Naive thymus-derived CD4-positive, alpha-beta T cell (primary cell): ENCODE measurements around the gene CYB5B. TPM values are rescaled to one million over a fixed set of nuclear protein-coding genes. Genes with fewer than 3 reads are reported as not detected.

Experiments
- ATAC-seq: fragments of 150-1000 bp; cut with Tn5 transposase; 2 replicates; pipeline ENCODE4 v1.10.0; 2021; ENCODE audit warnings: mild to moderate bottlenecking, moderate library complexity
- CTCF ChIA-PET: fragments of 350-600 bp; sonication (Branson Sonifier 250); formaldehyde crosslinking; loops from one replicate; lab custom pipeline; 2021; ENCODE audit warnings: antibody characterized with exemption; lab: Charles Lee
- POLR2A ChIA-PET: fragments of 350-600 bp; sonication (Branson Sonifier 250); formaldehyde crosslinking; loops from one replicate; lab custom pipeline; 2021; ENCODE audit warnings: antibody characterized with exemption, inconsistent platforms; lab: Charles Lee
- DNase-seq, 9 donors: peaks; one replicate each; pipeline versions ENCODE4 v3.0.0 to v3.0.0-alpha.2; 2020 to 2022; ENCODE audit warnings: mixed read lengths in 1 of 9
- H3K27ac ChIP-seq: one replicate; pipeline ENCODE4 v1.7.0; 2013; ENCODE audit warnings: mild to moderate bottlenecking, low read depth, low read length, moderate library complexity
- H3K27me3 ChIP-seq, 2 donors: one replicate each; pipeline ENCODE4 v1.7.0; 2013; ENCODE audit warnings: low read length in 2 of 2, mild to moderate bottlenecking in 2 of 2, moderate library complexity in 2 of 2; ENCODE audit not compliant: control insufficient read depth in 2 of 2, insufficient read depth in 2 of 2
- H3K36me3 ChIP-seq, 3 experiments: 1 replicate in 2 of 3; 2 replicates in 1 of 3; pipeline ENCODE4 v1.7.0; 2013; ENCODE audit warnings: low read length in 3 of 3, mild to moderate bottlenecking in 3 of 3, moderate library complexity in 1 of 3; ENCODE audit not compliant: insufficient read depth in 3 of 3, control insufficient read depth in 2 of 3
- H3K4me1 ChIP-seq, 2 donors: one replicate each; pipeline ENCODE4 v1.7.0; 2013; ENCODE audit warnings: low read length in 2 of 2, mild to moderate bottlenecking in 2 of 2, moderate library complexity in 1 of 2; ENCODE audit not compliant: control insufficient read depth in 2 of 2, insufficient read depth in 2 of 2
- H3K4me3 ChIP-seq: 2 replicates; pipeline ENCODE4 v1.7.0; 2013; ENCODE audit warnings: mild to moderate bottlenecking, low read length
- H3K9me3 ChIP-seq, 3 experiments: 1 replicate in 2 of 3; 2 replicates in 1 of 3; pipeline ENCODE4 v1.7.0; 2013; ENCODE audit warnings: low read length in 3 of 3; ENCODE audit not compliant: control insufficient read depth in 2 of 3
- H3K27ac Mint-ChIP-seq, 9 donors: one replicate each; pipeline ENCODE4 v1.8.0; 2020 to 2022; ENCODE audit warnings: mixed read lengths in 9 of 9, mild to moderate bottlenecking in 8 of 9, moderate library complexity in 5 of 9, inconsistent platforms in 2 of 9
- H3K27me3 Mint-ChIP-seq, 5 donors: one replicate each; pipeline ENCODE4 v1.8.0; 2021 to 2022; ENCODE audit warnings: mixed read lengths in 5 of 5, mild to moderate bottlenecking in 1 of 5
- H3K36me3 Mint-ChIP-seq, 5 donors: one replicate each; pipeline ENCODE4 v1.8.0; 2020 to 2022; ENCODE audit warnings: mixed read lengths in 5 of 5, mild to moderate bottlenecking in 3 of 5, inconsistent platforms in 1 of 5
- H3K4me1 Mint-ChIP-seq, 7 donors: one replicate each; pipeline ENCODE4 v1.8.0; 2020 to 2022; ENCODE audit warnings: mixed read lengths in 7 of 7, mild to moderate bottlenecking in 3 of 7, inconsistent platforms in 1 of 7
- H3K4me3 Mint-ChIP-seq, 10 donors: one replicate each; pipeline ENCODE4 v1.8.0; 2020 to 2022; ENCODE audit warnings: mild to moderate bottlenecking in 10 of 10, mixed read lengths in 10 of 10, moderate library complexity in 6 of 10, inconsistent platforms in 2 of 10
- H3K9me3 Mint-ChIP-seq, 11 donors: one replicate each; pipeline ENCODE4 v1.8.0; 2020 to 2022; ENCODE audit warnings: mixed read lengths in 11 of 11, mild to moderate bottlenecking in 4 of 11, inconsistent platforms in 1 of 11, moderate library complexity in 1 of 11
- intact Hi-C, 2 donors: fragments of 100-400 bp; cut with micrococcal nuclease; formaldehyde crosslinking; loops; one replicate each; pipeline ENCODE4 v1.15.1; 2023
- polyA plus RNA-seq, 2 donors: library from polyadenylated mRNA; unstranded; fragments of 300-500 nt; fragmentation: Illumina TruSeq; gene quantifications; one replicate each; pipeline ENCODE4 v1.2.3, GENCODE V29; 2021
- total RNA-seq, 6 experiments: library from RNA in 5 of 6; stranded (reverse) in 5 of 6; gene quantifications; 1 replicate in 5 of 6; 2 replicates in 1 of 6; pipeline ENCODE4 v1.2.3 and lab custom pipeline; 2021 to 2026

The CYB5B gene
- total and polyA plus RNA-seq, 7 experiments from 2014 or later = 29.6 to 148 (median 49.2) TPM

- Mint-ChIP-seq H3K4me3 (no peak overlapping the region), H3K36me3 (peaks cover 0 to 3% (median 0%) of the 10 kb centered on the region in 5 donors), H3K27me3 (peaks cover 0 to 6% (median 0%) of the 10 kb centered on the region in 5 donors), H3K9me3 (peaks cover 0 to 12% (median 0%) of the 10 kb centered on the region in 11 donors), H3K4me1 (peaks cover 0 to 5% (median 0%) of the 10 kb centered on the region in 7 donors), H3K27ac (no peak overlapping the region)
- ATAC-seq (no peak), DNase-seq (no peak)
- Histone ChIP-seq H3K27ac (no peak overlapping the region), H3K9me3 (no peaks in the 10 kb centered on the region), H3K27me3 (no peaks in the 10 kb centered on the region), H3K4me3 (no peak overlapping the region), H3K36me3 (no peaks in the 10 kb centered on the region), H3K4me1 (no peaks in the 10 kb centered on the region)
- POLR2A ChIA-PET = interaction anchor here (0.6 kb wide), 2 partner anchors 54 to 1308 kb away, joined by 3 to 4 read pairs; no protein-coding TSS in a partner anchor
- intact Hi-C loops = no loop called here
- CTCF ChIA-PET = no interaction called here
Measured at GRCh38 chr16:69513180-69513966, 89.0 kb downstream of the CYB5B start.

DNA sequence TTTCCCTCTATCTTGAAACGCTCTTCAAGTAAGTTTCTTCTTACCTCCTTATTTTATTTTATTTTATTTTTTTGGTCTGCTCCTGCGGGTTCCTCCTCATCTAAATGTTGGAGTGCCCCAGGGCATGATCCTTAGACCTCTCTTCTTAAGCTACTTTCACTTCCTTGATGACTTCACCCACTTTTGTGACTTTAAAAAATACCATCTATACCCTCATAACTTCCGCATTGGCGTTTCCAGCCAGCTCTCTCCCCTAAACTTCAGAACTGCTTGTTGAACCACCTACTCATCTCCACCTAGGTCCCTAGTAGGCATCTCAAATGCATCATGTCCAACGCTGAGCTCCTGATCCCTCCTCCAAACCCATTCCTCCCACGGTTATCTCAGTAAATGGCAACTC lies 89.9 kb downstream of the CYB5B start:
- no peaks in the 10 kb centered on the region for H3K27me3 ChIP-seq
- CTCF ChIA-PET = no interaction called here
- H3K36me3 Mint-ChIP-seq = peaks cover 0 to 3% (median 0%) of the 10 kb centered on the region in 5 donors
- H3K4me3 ChIP-seq = no peak overlapping the region
- ATAC-seq (peak; percentile 72), DNase-seq (no peak)
- H3K4me1 Mint-ChIP-seq = peaks cover 0 to 5% (median 0%) of the 10 kb centered on the region in 7 donors
- H3K27me3 Mint-ChIP-seq = peaks cover 0 to 6% (median 0%) of the 10 kb centered on the region in 5 donors
- peaks cover 0 to 15% (median 0%) of the 10 kb centered on the region in 11 donors for H3K9me3 Mint-ChIP-seq
- no peak overlapping the region for H3K4me3 Mint-ChIP-seq
- no peaks in the 10 kb centered on the region for H3K4me1 ChIP-seq
- H3K36me3 ChIP-seq = no peaks in the 10 kb centered on the region
- POLR2A ChIA-PET = no interaction called here
- H3K27ac ChIP-seq = no peak overlapping the region
- no peaks in the 10 kb centered on the region for H3K9me3 ChIP-seq
- intact Hi-C loops = no loop called here
- peak overlapping the region in 1 of 9 donors; percentile 7 for H3K27ac Mint-ChIP-seq

Other genes starting within 250 kb of the CYB5B start
- gene SNTB2, start 237.5 kb upstream of the CYB5B start, total RNA-seq = 10 to 100 TPM in 4 of 5 experiments, 1 to 10 TPM in 1; 9.7 to 16.4 (median 12.1) TPM
- 1 to 10 TPM; 3.0 to 6.2 TPM for gene SNTB2, start 237.5 kb upstream of the CYB5B start, polyA plus RNA-seq
- 10 to 100 TPM; 36.7 to 53.7 (median 46.9) TPM for gene VPS4A, start 113.3 kb upstream of the CYB5B start, total RNA-seq
- 10 to 100 TPM; 29.7 to 44.4 TPM for gene VPS4A, start 113.3 kb upstream of the CYB5B start, polyA plus RNA-seq
- gene PDF, start 94.0 kb upstream of the CYB5B start, total RNA-seq = 10 to 100 TPM in 2 of 5 experiments, 1 to 10 TPM in 3; 4.6 to 11.8 (median 9.5) TPM
- 10 to 100 TPM; 15.9 to 24.5 TPM for gene PDF, start 94.0 kb upstream of the CYB5B start, polyA plus RNA-seq
- gene COG8, start 85.1 kb upstream of the CYB5B start, total RNA-seq = 10 to 100 TPM; 29.5 to 73.7 (median 37.4) TPM
- gene COG8, start 85.1 kb upstream of the CYB5B start, polyA plus RNA-seq = 10 to 100 TPM; 38.7 to 52.0 TPM
- gene NIP7, start 84.8 kb upstream of the CYB5B start, total RNA-seq = 10 to 100 TPM; 22.1 to 40.9 (median 30.3) TPM
- 10 to 100 TPM; 19.5 to 20.2 TPM for gene NIP7, start 84.8 kb upstream of the CYB5B start, polyA plus RNA-seq
- 1 to 10 TPM; 1.8 to 6.3 (median 2.9) TPM for gene TMED6, start 72.8 kb upstream of the CYB5B start, total RNA-seq
- gene TMED6, start 72.8 kb upstream of the CYB5B start, polyA plus RNA-seq = under 1 TPM in 1 of 2 donors, not detected in 1; 0.21 TPM
- gene TERF2, start 38.6 kb upstream of the CYB5B start, total RNA-seq = 10 to 100 TPM; 40.4 to 63.5 (median 50.7) TPM
- 10 to 100 TPM; 26.3 to 39.4 TPM for gene TERF2, start 38.6 kb upstream of the CYB5B start, polyA plus RNA-seq
- 10 to 100 TPM; 27.3 to 35.5 (median 34.2) TPM for gene NFAT5, start 141.3 kb downstream of the CYB5B start, total RNA-seq
- 1 to 10 TPM; 7.7 to 7.9 TPM for gene NFAT5, start 141.3 kb downstream of the CYB5B start, polyA plus RNA-seq